RWPE2 (cell line): ENCODE data around the gene RELA.

ENCODE experiments used
- ATAC-seq: fragments of 200-7000 bp; cut with Tn5 transposase; 3 replicates; pipeline ENCODE4 v1.9.1; 2021; ENCODE audit warnings: low read depth
- DNase-seq: peaks from one replicate; pipeline ENCODE4 v3.0.0-alpha.2; 2020; ENCODE audit warnings: low spot score
- H3K27ac ChIP-seq: fragments of 450-650 bp; 2 replicates; pipeline ENCODE4 v1.5.1; 2017; ENCODE audit warnings: mild to moderate bottlenecking; ENCODE audit not compliant: poor library complexity, severe bottlenecking
- H3K27me3 ChIP-seq: fragments of 250-450 bp; sonication (Bioruptor Pico); 2 replicates; pipeline ENCODE4 v1.5.1; 2021; ENCODE audit warnings: mild to moderate bottlenecking, moderate library complexity; ENCODE audit not compliant: insufficient read depth, poor library complexity, severe bottlenecking
- H3K36me3 ChIP-seq: fragments of 250-450 bp; sonication (Bioruptor Pico); 2 replicates; pipeline ENCODE4 v1.5.1; 2020; ENCODE audit warnings: low read depth, mild to moderate bottlenecking, moderate library complexity
- H3K4me1 ChIP-seq: fragments of 250-450 bp; sonication (Bioruptor Pico); 2 replicates; pipeline ENCODE4 v1.5.1; 2021; ENCODE audit warnings: mild to moderate bottlenecking, moderate library complexity; ENCODE audit not compliant: insufficient read depth, poor library complexity, severe bottlenecking
- H3K4me3 ChIP-seq: fragments of 250-450 bp; sonication (Bioruptor Pico); 2 replicates; pipeline ENCODE4 v1.5.1; 2021; ENCODE audit warnings: mild to moderate bottlenecking, moderate library complexity; ENCODE audit not compliant: severe bottlenecking
- H3K9me3 ChIP-seq: fragments of 250-450 bp; sonication (Bioruptor Pico); 2 replicates; pipeline ENCODE4 v1.5.1; 2021; ENCODE audit warnings: mild to moderate bottlenecking, moderate library complexity; ENCODE audit not compliant: severe bottlenecking
- CTCF ChIP-seq: fragments of 450-650 bp; IDR thresholded peaks from one replicate; pipeline ENCODE4 v1.5.1; 2017; ENCODE audit warnings: mild to moderate bottlenecking, moderate library complexity; ENCODE audit not compliant: poor library complexity, severe bottlenecking

The RELA gene

GRCh38 chr11:65634440-65634839 lies 28.3 kb downstream of the RELA start:
- H3K36me3 ChIP-seq: peaks cover 27% of the 10 kb centered on the region
- H3K27me3 ChIP-seq: no peaks in the 10 kb centered on the region
- DNase-seq (no peak), ATAC-seq (no peak)
- H3K9me3 ChIP-seq: no peaks in the 10 kb centered on the region
- no peak overlapping the region for H3K27ac ChIP-seq
- no peak overlapping the region for H3K4me3 ChIP-seq
- TF ChIP-seq CTCF: no peak
- no peaks in the 10 kb centered on the region for H3K4me1 ChIP-seq

GRCh38 chr11:65634109-65634436 lies 28.6 kb downstream of the RELA start:
- no peak for DNase-seq
- Histone ChIP-seq H3K36me3 (peaks cover 31% of the 10 kb centered on the region), H3K27ac (no peak overlapping the region), H3K4me1 (no peaks in the 10 kb centered on the region), H3K4me3 (no peak overlapping the region), H3K27me3 (no peaks in the 10 kb centered on the region), H3K9me3 (no peaks in the 10 kb centered on the region)
- TF ChIP-seq CTCF: no peak
- no peak for ATAC-seq

GRCh38 chr11:65633390-65634108 lies 29.2 kb downstream of the RELA start:
- no peak for TF ChIP-seq CTCF
- no peaks in the 10 kb centered on the region for H3K27me3 ChIP-seq
- H3K36me3 ChIP-seq: peaks cover 35% of the 10 kb centered on the region
- H3K27ac ChIP-seq: no peak overlapping the region
- no peak for ATAC-seq
- H3K4me3 ChIP-seq: no peak overlapping the region
- H3K4me1 ChIP-seq: no peaks in the 10 kb centered on the region
- no peaks in the 10 kb centered on the region for H3K9me3 ChIP-seq
- no peak for DNase-seq

GRCh38 chr11:65630215-65630614 lies 32.5 kb downstream of the RELA start:
- TF ChIP-seq CTCF: no peak
- H3K27ac ChIP-seq: no peak overlapping the region
- no peaks in the 10 kb centered on the region for H3K4me1 ChIP-seq
- ATAC-seq (no peak), DNase-seq (no peak)
- H3K27me3 ChIP-seq: no peaks in the 10 kb centered on the region
- no peaks in the 10 kb centered on the region for H3K9me3 ChIP-seq
- H3K4me3 ChIP-seq: no peak overlapping the region
- peaks cover 46% of the 10 kb centered on the region for H3K36me3 ChIP-seq

- Histone ChIP-seq H3K4me1 (no peaks in the 10 kb centered on the region), H3K27me3 (no peaks in the 10 kb centered on the region), H3K36me3 (peaks cover 46% of the 10 kb centered on the region), H3K9me3 (no peaks in the 10 kb centered on the region), H3K4me3 (no peak overlapping the region), H3K27ac (no peak overlapping the region)
- DNase-seq (no peak), ATAC-seq (no peak)
- no peak for TF ChIP-seq CTCF
Observed at GRCh38 chr11:65629579-65629978, 33.1 kb downstream of the RELA start.
